ENCODE results near the gene PHF8.

- TF ChIP-seq CTCF (IDR thresholded peaks at IDR 0.05 in 8 of 11, conservative IDR thresholded peaks at IDR 0.05 in 3 of 11) (no peak), POLR2A (IDR thresholded peaks at IDR 0.05) (no peak), POLR2AphosphoS5 (IDR thresholded peaks at IDR 0.05) (no peak)
These were observed 74.7 kb downstream of the PHF8 start for GRCh38 chrX:53969540-53969939.
